GM18861 (cell line): ENCODE results near the gene E2F1.
"Not testable (repeated sequence)": the region's sequence is repeated elsewhere in the genome, so short reads cannot be mapped to it uniquely, and the experiment has no call there.

Source experiments
- ATAC-seq: cut with Tn5 transposase; IDR thresholded peaks from one replicate; pipeline ENCODE4 v1.9.1; 2021; ENCODE audit not compliant: unreplicated experiment

E2F1 gene

DNA sequence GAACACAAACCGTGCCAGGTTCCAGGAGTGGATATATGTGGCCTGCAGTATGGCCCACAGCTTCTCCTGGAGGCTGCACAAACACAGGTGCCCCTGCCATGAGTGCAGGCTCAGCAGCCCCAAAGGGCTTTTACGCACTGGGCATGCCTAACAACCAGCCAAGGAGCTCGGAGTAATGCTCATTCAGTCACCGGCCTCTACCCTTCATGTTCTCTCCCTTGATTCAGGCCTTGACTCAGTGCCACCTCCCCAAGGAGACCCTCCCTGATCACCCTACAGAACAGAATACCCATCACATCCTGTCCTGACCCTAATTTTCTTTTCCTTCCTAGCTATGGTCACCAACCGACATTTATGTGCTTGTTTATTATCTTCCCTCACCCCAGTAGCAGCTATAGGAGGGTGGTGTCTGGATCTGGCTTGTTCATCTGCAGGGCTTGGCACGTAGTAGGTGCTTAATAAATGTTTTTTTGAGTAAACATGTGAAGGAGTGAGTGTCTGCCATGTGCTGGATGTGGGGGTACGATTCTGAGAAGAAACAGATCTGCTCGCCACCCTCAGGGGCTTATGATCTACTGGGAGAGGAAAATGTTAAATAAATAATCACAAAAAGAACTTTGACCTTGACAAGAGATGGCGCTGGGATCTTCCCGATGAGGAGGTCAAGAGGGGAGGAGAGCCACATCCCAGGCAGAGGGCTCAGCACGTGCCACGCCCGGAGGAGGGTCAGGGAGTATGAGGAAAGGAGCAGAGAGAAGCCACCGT lies 24.7 kb upstream of the E2F1 start:
- ATAC-seq, result no peak

DNA sequence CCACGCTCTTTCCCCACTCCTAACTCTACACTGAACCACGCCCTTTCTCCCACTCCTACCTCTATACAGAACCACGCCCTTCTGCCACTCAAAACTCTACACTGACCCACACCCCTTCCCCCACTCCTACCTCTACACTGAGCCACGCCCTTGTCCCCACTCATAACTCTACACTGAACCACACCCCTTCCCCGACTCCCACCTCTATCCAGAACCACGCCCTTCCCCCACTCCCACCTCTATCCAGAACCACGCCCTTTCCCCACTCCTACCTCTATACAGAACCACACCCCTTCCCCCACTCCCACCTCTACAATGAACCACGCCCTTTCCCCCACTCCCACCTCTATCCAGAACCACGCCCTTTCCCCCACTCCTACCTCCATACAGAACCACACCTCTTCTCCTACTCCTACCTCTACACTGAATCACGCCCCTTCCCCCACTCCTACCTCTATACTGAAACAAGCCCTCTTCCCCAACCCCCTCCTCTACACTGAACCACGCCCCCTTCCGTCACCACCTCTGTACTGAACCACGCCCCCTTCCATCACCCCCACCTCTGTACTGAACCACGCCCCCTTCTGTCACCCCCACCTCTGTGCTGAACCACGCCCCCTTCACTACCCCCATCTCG lies 23.8 kb upstream of the E2F1 start:
- no peak for ATAC-seq

DNA sequence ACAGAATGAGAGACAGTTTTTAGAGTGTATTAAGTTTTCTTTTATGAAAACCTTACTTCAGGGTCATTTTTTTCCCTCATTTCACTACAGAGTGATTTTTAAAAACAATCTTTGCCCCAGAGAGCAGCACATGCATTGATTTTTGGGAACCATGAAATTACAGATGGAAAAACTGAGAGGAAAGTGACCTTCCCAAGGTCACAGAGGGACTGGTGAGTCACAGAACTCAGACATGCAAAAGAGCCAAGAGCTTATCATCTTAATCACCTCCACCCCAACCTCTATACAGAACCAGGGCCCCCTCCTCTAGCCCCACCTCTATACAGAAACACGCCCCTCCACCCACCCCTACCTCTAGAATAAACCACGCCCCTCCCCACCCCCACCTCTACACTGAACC lies 23.2 kb upstream of the E2F1 start:
- ATAC-seq, result no peak

DNA sequence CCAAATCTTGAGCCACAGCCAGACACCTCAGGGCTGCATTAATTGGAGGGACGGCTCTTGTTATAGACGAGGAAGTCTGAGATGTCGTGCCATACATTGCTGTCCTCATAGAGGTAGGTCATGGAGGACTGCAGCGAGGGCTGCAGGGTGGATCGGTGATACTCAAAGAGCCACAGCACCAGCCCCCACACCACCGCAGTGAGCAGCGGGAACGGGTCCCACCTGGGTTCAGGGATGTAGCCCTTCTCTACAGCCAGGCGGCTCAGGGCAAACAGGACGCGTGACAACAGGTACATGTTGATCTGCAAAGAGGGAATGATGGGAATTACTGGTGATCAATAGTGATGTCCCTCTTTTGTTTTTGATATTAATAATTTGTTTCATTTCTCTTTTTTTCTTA lies 21.5 kb upstream of the E2F1 start:
- no peak for ATAC-seq

DNA sequence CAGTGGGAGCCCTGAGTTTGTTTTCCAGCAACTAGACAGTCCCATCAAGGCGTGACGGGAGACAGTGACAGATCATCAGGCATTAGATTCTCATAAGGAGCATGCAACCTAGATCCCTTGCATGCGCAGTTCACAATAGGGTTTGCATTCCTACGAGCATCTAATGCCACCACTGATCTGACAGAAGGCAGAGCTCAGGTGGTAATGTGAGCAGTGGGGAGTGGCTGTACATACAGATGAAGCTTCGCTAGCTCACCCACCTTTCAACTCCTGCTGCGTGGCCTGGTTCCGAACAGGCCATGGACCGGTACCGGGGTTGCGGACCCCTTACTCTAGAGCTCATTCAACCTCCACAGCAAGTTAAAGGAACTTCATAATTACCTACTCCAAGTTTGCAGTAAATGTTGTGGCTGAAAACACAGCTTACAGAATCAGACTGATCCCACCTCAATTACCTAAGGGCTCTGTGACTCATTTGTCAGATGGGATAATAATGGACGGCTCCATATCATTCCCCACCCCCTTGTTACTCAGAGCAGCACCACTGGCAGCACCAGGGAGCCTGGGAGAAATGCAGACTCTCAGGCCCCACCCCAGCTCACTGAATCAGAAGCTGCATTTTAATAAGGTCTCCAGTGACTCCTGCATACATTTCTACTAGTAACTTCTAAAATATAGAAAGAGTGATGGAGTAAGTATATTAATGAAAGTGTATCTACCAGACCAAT lies 18.2 kb upstream of the E2F1 start:
- no peak for ATAC-seq

DNA sequence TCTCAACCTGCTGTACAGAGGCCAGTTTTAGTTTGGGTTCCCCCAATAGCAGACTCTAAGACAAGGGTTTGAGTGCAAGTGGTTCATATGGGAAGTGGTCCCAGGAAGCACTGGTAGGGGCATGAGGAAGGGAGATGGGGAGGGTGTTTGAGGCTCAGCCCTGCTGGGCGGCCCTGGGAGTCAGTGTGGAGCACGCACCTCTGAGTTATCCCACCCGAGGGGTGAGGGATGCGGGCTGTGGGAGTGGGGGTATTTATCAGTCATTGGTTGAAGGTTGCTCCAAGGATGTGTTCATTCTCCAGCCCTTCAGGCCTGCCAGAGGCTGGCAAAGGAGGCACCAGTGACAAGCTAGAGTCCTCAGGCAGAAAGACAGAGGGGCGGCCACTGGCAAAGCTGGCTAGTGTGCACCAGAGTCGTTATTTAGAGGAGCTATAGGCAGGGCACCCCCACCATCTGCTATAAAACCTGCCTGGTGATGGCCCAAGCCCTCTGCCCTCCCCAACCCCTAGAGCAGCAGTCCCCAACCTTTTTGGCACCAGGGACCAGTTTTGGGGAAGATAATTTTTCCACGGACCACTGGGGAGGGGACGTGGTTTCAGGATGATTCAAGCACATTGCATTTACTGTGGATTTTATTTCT lies 17.4 kb upstream of the E2F1 start:
- no peak for ATAC-seq

DNA sequence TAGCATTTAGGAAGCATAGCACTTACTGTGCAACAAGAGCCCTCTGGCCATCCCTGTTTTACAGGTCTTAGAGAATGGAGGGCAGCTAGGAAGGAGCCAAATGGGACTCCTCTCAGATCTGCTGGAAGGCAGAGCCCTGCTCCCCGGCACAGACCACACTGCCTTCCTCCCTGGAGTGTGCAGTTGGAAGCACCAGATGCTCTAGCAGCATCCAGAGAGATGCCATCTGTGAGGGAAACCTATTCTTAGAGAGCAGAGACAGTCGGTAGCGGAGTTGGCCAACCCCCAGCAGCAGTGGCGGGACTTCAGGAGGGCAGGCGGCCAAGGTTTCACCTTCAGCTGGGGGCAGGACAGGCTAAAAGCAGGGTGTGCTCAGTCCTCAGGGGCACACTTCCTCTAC lies 16.7 kb upstream of the E2F1 start:
- no peak for ATAC-seq

DNA sequence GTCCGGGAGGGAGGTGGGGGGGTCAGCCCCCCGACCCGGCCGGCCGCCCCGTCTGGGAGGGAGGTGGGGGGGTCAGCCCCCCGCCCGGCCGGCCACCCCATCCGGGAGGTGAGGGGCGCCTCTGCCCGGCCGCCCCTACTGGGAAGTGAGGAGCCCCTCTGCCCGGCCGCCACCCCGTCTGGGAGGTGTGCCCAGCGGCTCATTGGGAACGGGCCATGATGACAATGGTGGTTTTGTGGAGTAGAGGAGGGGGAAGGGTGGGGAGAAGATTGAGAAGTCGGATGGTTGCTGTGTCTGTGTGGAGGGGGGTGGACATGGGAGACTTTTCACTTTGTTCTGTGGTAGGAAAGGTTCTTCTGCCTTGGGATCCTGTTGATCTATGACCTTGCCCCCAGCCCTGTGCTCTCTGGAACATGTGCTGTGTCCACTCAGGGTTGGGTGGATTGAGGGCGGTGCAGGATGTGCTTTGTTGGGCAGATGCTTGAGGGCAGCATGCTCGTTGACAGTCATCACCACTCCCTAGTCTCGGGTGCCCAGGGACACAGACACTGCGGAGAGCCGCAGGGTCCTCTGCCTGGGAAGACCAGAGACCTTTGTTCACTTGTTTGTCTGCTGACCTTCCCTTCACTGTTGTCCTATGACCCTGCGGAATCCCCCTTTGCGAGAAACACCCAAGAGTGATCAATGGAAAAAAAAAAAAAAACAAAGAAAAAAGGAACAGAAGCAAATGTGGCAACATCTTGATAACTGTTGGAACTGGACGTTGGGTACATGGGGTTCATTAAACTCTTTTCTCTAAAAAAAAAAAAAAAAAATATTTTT lies 15.7 kb upstream of the E2F1 start:
- ATAC-seq, result no peak

DNA sequence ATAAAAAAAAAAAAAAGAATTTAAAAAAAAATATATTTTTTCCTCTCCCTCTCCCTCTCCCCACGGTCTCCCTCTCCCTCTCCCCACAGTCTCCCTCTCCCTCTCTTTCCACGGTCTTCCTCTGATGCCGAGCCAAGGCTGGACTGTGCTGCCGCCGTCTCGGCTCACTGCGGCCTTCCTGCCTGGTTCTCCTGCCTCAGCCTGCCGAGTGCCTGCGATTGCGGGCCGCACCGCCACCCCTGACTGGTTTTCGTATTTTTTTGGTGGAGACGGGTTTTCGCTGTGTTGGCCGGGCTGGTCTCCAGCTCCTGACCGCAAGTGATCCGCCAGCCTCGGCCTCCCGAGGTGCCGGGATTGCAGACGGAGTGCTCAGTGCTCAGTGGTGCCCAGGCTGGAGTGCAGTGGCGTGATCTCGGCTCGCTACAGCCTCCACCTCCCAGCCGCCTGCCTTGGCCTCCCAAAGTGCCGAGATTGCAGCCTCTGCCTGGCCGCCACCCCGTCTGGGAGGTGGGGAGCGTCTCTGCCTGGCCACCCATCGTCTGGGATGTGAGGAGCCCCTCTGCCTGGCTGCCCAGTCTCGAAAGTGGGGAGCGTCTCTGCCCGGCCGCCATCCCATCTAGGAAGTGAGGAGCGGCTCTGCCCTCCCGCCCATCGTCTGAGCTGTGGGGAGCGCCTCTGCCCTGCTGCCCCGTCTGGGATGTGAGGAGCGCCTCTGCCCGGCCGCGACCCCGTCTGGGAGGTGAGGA lies 14.7 kb upstream of the E2F1 start:
- not testable (repeated sequence) for ATAC-seq

DNA sequence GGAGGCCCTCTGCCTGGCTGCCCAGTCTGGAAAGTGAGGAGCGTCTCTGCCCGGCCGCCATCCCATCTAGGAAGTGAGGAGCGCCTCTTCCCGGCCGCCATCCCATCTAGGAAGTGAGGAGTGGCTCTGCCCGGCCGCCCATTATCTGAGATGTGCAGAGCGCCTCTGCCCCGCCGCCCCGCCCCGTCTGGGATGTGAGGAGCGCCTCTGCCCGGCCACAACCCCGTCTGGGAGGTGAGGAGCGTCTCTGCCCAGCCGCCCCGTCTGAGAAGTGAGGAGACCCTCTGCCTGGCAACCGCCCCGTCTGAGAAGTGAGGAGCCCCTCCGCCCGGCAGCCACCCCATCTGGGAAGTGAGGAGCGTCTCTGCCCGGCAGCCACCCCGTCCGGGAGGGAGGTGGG lies 12.8 kb upstream of the E2F1 start:
- not testable (repeated sequence) for ATAC-seq

DNA sequence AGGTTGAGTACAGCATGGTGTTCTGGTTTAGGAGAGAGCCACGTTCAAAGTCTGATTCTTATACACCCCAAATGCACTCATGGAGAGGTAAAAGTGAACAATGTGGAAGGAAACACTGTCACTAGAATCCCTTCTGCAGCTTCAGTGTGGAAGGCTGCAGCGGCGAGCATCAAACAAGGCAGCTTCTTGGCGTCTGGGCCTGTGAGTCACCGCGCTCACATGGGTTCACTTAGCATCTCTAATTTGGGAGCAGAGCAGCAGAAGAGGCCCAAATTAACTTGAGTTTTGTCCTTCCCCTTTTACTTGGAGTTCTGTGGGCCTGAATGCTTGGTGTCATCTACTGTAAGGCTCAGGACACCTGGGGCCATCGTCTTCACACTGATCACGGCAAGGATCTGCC lies 10.9 kb upstream of the E2F1 start:
- no peak for ATAC-seq

DNA sequence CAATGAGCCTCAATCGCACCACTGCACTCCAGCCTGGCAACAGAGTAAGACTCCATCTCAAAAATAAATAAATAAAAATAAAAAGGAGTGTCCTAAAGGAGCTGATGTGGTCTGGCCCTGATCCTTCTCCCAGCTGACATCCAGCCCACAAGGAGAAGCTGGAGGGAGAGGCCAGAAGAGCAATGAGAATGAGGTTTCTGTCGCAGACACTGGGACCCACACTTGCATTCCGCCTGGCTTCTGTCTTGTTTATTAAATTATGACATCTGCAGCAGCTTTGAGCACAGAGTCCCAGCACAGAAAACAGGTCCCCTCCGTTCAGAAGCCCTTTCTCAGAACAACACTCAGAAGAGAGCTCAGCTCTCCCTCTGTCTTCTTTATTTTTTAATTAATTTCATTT lies 10.3 kb upstream of the E2F1 start:
- no peak for ATAC-seq

DNA sequence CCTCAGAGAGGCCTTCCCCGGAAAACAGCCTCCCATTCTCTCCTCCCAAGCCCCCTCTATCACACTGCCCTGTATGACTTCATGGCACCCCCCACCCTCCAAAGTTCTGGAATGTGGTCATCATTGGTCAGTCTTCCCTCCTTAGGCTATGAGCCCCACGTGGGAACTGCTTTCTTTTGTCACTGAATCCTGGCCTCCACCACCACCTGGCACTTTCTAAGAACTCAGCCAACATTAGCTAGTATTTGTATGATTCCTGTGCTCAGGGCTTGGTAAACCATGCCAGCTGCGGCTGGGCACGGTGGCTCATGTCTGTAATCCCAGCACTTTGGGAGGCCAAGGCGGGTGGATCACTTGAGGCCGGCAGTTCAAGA lies 8.4 kb upstream of the E2F1 start:
- ATAC-seq, result no peak

DNA sequence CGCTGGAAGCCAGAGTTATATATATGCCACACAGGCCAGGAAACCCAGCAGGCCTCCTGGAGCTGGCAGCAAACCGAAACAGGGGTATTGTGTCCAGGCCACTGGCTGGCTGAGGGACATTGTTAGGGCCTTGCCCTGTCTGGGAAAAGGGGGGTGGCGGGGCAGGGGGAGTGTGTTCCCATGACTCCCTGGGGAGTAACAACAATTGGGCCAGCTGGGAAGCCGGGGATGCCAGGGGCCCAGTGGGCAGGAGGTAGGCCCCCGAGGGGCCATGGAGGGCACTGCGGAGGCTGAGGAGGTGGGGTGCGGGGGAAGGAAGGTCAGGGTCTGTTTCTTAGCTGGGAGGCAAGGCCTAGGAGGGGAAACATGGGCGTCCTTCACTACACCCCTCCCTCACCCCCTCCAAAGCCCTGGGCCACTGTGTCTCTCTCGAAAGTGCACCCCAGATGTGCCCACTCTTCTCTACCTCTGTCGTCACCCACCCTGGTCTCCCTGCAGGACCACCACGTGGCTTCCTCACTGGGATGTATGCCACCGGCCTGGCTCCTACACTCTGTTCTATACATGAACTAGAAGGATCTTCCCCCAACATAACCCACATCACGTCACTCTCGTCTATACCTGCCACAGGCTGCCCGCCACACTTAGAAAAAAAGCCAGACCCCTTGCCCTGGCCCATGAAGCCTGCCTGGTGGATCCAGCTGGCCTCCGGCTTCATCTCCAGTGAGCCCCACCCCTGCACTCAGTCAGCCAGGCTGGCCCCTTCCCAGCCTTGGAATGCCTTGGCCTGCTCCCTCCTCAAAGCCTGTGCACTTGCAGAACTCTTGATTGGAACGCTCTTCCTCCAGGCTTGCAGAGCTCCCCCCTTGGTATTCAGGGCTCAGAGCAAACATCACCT lies 7.8 kb upstream of the E2F1 start:
- no peak for ATAC-seq

DNA sequence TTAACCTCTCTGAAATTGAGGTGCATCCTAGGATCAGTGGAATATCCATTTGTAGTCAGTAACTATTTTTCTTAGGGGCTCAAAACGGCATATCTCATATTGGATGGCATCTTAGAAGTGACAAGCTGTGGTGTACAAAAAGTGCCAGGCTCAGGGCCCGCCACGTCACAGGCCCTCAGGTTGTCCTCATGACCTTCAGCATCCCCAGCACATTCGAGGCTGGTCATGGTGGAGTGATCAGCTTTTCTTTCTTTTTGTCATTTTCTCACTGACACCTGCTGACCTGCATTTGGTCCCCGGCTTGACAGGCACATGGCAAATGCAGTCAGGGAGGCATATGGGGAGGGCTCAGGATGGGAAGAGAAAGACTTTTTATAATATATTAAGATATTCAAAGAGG lies 7.1 kb upstream of the E2F1 start:
- ATAC-seq, result no peak

DNA sequence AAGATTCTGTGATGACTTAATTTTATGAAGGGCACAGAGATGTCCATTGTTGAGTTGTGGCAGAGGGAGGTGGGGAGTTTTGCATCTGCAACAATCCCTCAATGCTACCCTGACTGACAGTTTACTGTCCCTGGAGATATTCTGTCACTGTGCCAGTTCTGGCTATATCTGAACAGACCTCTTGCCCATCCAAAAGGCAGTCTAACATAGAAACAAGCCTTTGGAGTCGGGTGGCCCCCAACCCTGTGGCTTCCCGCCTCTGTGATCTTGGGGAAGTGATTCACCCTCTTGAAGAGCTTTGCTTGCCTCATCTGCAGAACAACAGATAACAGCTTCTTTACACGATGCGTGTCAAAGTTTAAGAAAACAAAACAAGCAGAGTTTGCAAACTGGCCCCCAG lies 3.8 kb upstream of the E2F1 start:
- ATAC-seq, result no peak

DNA sequence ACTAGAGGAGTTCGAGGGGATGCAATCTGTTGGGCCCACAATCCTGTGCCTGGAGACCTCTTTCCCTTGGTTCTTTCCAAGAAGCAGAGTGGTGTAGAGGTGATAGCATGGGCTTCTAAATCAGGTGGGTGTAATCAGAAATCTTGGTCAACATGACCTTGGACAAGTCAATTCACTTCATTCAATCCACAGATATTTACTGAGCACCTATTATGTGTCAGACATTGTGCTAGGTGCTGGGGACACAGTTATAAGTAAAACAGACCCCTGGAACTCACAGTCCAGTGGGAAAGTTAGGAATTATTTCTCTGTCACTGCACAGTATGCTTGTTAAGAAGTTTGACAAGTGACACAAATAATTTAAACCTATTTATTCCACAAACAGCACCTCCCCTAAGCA lies 3.3 kb upstream of the E2F1 start:
- no peak for ATAC-seq

DNA sequence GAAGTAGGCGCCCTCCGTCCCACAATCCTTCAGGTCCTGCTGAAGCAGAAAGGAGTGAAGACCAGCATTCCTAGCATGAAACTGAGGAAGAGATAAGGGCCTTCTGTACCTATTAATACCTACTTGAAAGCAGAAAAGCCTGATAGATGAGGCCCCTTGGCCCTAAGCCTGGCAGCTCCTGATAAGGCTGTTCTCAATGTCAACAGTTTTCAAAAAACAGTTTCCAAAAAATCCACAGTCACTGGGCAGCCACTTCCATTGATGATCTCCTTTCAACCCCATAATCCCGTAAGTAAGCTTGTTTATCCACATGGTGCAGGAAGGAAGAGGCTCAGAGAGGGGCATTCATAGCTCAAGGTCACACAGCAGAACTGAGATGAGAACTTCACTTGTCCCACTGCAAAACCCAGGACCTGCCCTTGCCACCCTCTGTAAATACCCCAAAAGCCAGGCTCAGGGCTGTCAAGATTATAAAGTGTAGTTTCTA lies 2.8 kb upstream of the E2F1 start:
- ATAC-seq, result no peak
